Measurements from ENCODE around the gene CLDN7.

The CLDN7 gene

GRCh38 chr17:7293816-7294613 is 31.7 kb upstream of the CLDN7 start:
- no peak for TF ChIP-seq TOX (CRISPR knock-in tag; IDR thresholded peaks at IDR 0.05; ENCODE audit: borderline replicate concordance)
- TF ChIP-seq CREB5 (CRISPR knock-in tag; IDR thresholded peaks at IDR 0.05; ENCODE audit: low read depth), result no peak
- no peak for TF ChIP-seq ARNTL (CRISPR knock-in tag; IDR thresholded peaks at IDR 0.05; ENCODE audit: borderline replicate concordance, low read depth)
- no peak for TF ChIP-seq ZNF8 (CRISPR knock-in tag; IDR thresholded peaks at IDR 0.05)
- TF ChIP-seq ISL1 (CRISPR knock-in tag; IDR thresholded peaks at IDR 0.05), result no peak
- no peak for TF ChIP-seq CSDC2 (CRISPR knock-in tag; IDR thresholded peaks at IDR 0.05)
- no peak for TF ChIP-seq PPARA (CRISPR knock-in tag; IDR thresholded peaks at IDR 0.05; ENCODE audit: borderline replicate concordance)
- TF ChIP-seq BACH2 (CRISPR knock-in tag; IDR thresholded peaks at IDR 0.05; ENCODE audit: borderline replicate concordance), result no peak
- no peak for TF ChIP-seq ESRRG (CRISPR knock-in tag; IDR thresholded peaks at IDR 0.05)
- no peak for TF ChIP-seq OSR1 (CRISPR knock-in tag; IDR thresholded peaks at IDR 0.05)
- no peak for TF ChIP-seq RARB (CRISPR knock-in tag; IDR thresholded peaks at IDR 0.05)
- no peak for TF ChIP-seq GLIS3 (CRISPR knock-in tag; IDR thresholded peaks at IDR 0.05)
- no peak for TF ChIP-seq TSHZ2 (CRISPR knock-in tag; IDR thresholded peaks at IDR 0.05)
- no peak for TF ChIP-seq POU6F1 (CRISPR knock-in tag; IDR thresholded peaks at IDR 0.05; ENCODE audit: borderline replicate concordance, low read depth)
- ATAC-seq, result no peak

- ATAC-seq, result no peak
- TF ChIP-seq BACH2 (CRISPR knock-in tag; IDR thresholded peaks at IDR 0.05; ENCODE audit: borderline replicate concordance) (no peak), ZFP30 (CRISPR knock-in tag; IDR thresholded peaks at IDR 0.05) (no peak), ESRRG (CRISPR knock-in tag; IDR thresholded peaks at IDR 0.05) (no peak), ZFP3 (CRISPR knock-in tag; IDR thresholded peaks at IDR 0.05) (no peak), TOX (CRISPR knock-in tag; IDR thresholded peaks at IDR 0.05; ENCODE audit: borderline replicate concordance) (no peak), ZNF70 (CRISPR knock-in tag; IDR thresholded peaks at IDR 0.05) (no peak), ZNF8 (CRISPR knock-in tag; IDR thresholded peaks at IDR 0.05) (no peak)
These were observed 30.9 kb upstream of the CLDN7 start for GRCh38 chr17:7293159-7293558.

GRCh38 chr17:7292729-7293128 is 30.5 kb upstream of the CLDN7 start:
- no peak for ATAC-seq
- TF ChIP-seq ZNF565 (CRISPR knock-in tag; conservative IDR thresholded peaks at IDR 0.05; ENCODE audit: low read depth), result no peak
- TF ChIP-seq ZC3H10 (CRISPR knock-in tag; IDR thresholded peaks at IDR 0.05), result no peak
- TF ChIP-seq TSHZ2 (CRISPR knock-in tag; IDR thresholded peaks at IDR 0.05), result no peak
- no peak for TF ChIP-seq PATZ1 (CRISPR knock-in tag; IDR thresholded peaks at IDR 0.05; ENCODE audit: borderline replicate concordance)
- no peak for TF ChIP-seq RARB (CRISPR knock-in tag; IDR thresholded peaks at IDR 0.05)
- no peak for TF ChIP-seq ZFP30 (CRISPR knock-in tag; IDR thresholded peaks at IDR 0.05)
- no peak for TF ChIP-seq BACH2 (CRISPR knock-in tag; IDR thresholded peaks at IDR 0.05; ENCODE audit: borderline replicate concordance)
- TF ChIP-seq PPARA (CRISPR knock-in tag; IDR thresholded peaks at IDR 0.05; ENCODE audit: borderline replicate concordance), result no peak
- no peak for TF ChIP-seq CSRNP3 (CRISPR knock-in tag; IDR thresholded peaks at IDR 0.05)

Data from SK-N-SH treated with all-trans-retinoic acid at 6 μM for 48 hours (cell line).